Left renal pelvis (tissue), 4 donors: Measurements from ENCODE around the gene NDUFS7. TPM values are rescaled to one million over a fixed set of nuclear protein-coding genes. Genes with fewer than 3 reads are reported as not detected.

ENCODE experiments used
- polyA plus RNA-seq, 4 donors: library from polyadenylated mRNA; unstranded; fragments of 120-200 nt; gene quantifications; one replicate each; pipeline ENCODE4 v1.2.1, GENCODE V29; 2013; ENCODE audit not compliant: insufficient read length in 4 of 4

The NDUFS7 gene
- polyA plus RNA-seq, 4 donors, result 32.0 to 90.9 (median 46.4) TPM

Other genes with a start within 250 kb of the NDUFS7 start
- gene SBNO2, start 209.6 kb upstream of the NDUFS7 start, polyA plus RNA-seq, result 10 to 100 TPM; 10.6 to 21.1 (median 15.1) TPM
- gene STK11, start 178.1 kb upstream of the NDUFS7 start, polyA plus RNA-seq, result 10 to 100 TPM; 44.9 to 65.2 (median 55.9) TPM
- 1 to 10 TPM; 1.4 to 3.5 (median 1.9) TPM for gene CBARP, start 145.9 kb upstream of the NDUFS7 start, polyA plus RNA-seq
- gene ATP5F1D, start 142.2 kb upstream of the NDUFS7 start, polyA plus RNA-seq, result 100 to 1,000 TPM in 1 of 4 donors, 10 to 100 TPM in 3; 56.5 to 155 (median 92.1) TPM
- 10 to 100 TPM; 45.4 to 73.1 (median 48.0) TPM for gene MIDN, start 135.3 kb upstream of the NDUFS7 start, polyA plus RNA-seq
- 100 to 1,000 TPM; 704 to 940 (median 807) TPM for gene CIRBP, start 114.6 kb upstream of the NDUFS7 start, polyA plus RNA-seq
- 10 to 100 TPM; 13.3 to 29.7 (median 15.8) TPM for gene FAM174C, start 108.4 kb upstream of the NDUFS7 start, polyA plus RNA-seq
- 1 to 10 TPM; 1.8 to 4.6 (median 3.1) TPM for gene EFNA2, start 98.0 kb upstream of the NDUFS7 start, polyA plus RNA-seq
- 10 to 100 TPM; 24.2 to 37.3 (median 30.3) TPM for gene GAMT, start 17.6 kb downstream of the NDUFS7 start, polyA plus RNA-seq
- 100 to 1,000 TPM in 1 of 4 donors, 10 to 100 TPM in 3; 61.7 to 103 (median 80.9) TPM for gene DAZAP1, start 23.7 kb downstream of the NDUFS7 start, polyA plus RNA-seq
- gene RPS15, start 54.5 kb downstream of the NDUFS7 start, polyA plus RNA-seq, result 100 to 1,000 TPM; 544 to 886 (median 605) TPM
- gene APC2, start 66.2 kb downstream of the NDUFS7 start, polyA plus RNA-seq, result 1 to 10 TPM; 1.0 to 1.5 (median 1.2) TPM
- 10 to 100 TPM; 16.5 to 37.0 (median 21.9) TPM for gene C19orf25, start 95.3 kb downstream of the NDUFS7 start, polyA plus RNA-seq
- gene PCSK4, start 106.4 kb downstream of the NDUFS7 start, polyA plus RNA-seq, result 1 to 10 TPM; 2.1 to 9.8 (median 5.2) TPM
- 10 to 100 TPM in 2 of 4 donors, 1 to 10 TPM in 2; 2.2 to 23.5 (median 14.0) TPM for gene REEP6, start 107.3 kb downstream of the NDUFS7 start, polyA plus RNA-seq
- gene ADAMTSL5, start 129.1 kb downstream of the NDUFS7 start, polyA plus RNA-seq, result 1 to 10 TPM in 2 of 4 donors, under 1 TPM in 2; 0.79 to 2.5 (median 0.96) TPM
- gene PLK5, start 140.2 kb downstream of the NDUFS7 start, polyA plus RNA-seq, result under 1 TPM; 0.11 to 0.70 (median 0.35) TPM
- 10 to 100 TPM; 21.8 to 33.4 (median 31.2) TPM for gene MEX3D, start 184.4 kb downstream of the NDUFS7 start, polyA plus RNA-seq
- 10 to 100 TPM; 43.1 to 80.9 (median 44.9) TPM for gene MBD3, start 209.0 kb downstream of the NDUFS7 start, polyA plus RNA-seq
- gene UQCR11, start 221.6 kb downstream of the NDUFS7 start, polyA plus RNA-seq, result 100 to 1,000 TPM in 2 of 4 donors, 10 to 100 TPM in 2; 86.3 to 159 (median 107) TPM